ENCODE data around the gene KRT80.
A peak's percentile ranks its signal among the peaks of the same experiment; 100 is the strongest.

KRT80 gene

GRCh38 chr12:52179396-52179973, 12.3 kb downstream of the KRT80 start:
- DNase-seq (ENCODE audit: low spot score): no peak

GRCh38 chr12:52178984-52179383, 12.8 kb downstream of the KRT80 start:
- DNase-seq (ENCODE audit: low spot score): no peak

GRCh38 chr12:52178443-52178842, 13.4 kb downstream of the KRT80 start:
- DNase-seq (ENCODE audit: low spot score): no peak

- no peak for DNase-seq (ENCODE audit: low spot score)
Measured at GRCh38 chr12:52175371-52176350, 16.2 kb downstream of the KRT80 start.

GRCh38 chr12:52173526-52173925, 18.3 kb downstream of the KRT80 start:
- DNase-seq (ENCODE audit: low spot score): no peak

GRCh38 chr12:52172956-52173355, 18.9 kb downstream of the KRT80 start:
- DNase-seq (ENCODE audit: low spot score): no peak

GRCh38 chr12:52171950-52172512, 19.8 kb downstream of the KRT80 start:
- DNase-seq (ENCODE audit: low spot score): no peak

- no peak for DNase-seq (ENCODE audit: low spot score)
Measured at GRCh38 chr12:52170827-52171226, 21.0 kb downstream of the KRT80 start.

- no peak for DNase-seq (ENCODE audit: low spot score)
Measured at GRCh38 chr12:52169886-52170285, 21.9 kb downstream of the KRT80 start.

- DNase-seq (ENCODE audit: low spot score): no peak
Measured at GRCh38 chr12:52168019-52168717, 23.6 kb downstream of the KRT80 start.

- no peak for DNase-seq (ENCODE audit: low spot score)
Measured at GRCh38 chr12:52167526-52167925, 24.3 kb downstream of the KRT80 start.

GRCh38 chr12:52166672-52167071, 25.1 kb downstream of the KRT80 start:
- DNase-seq (ENCODE audit: low spot score): peak; percentile 48

- DNase-seq (ENCODE audit: low spot score): no peak
Measured at GRCh38 chr12:52165096-52165855, 26.5 kb downstream of the KRT80 start.

GRCh38 chr12:52164624-52165023, 27.2 kb downstream of the KRT80 start:
- no peak for DNase-seq (ENCODE audit: low spot score)

- no peak for DNase-seq (ENCODE audit: low spot score)
Measured at GRCh38 chr12:52162981-52163380, 28.8 kb downstream of the KRT80 start.

GRCh38 chr12:52160200-52160599, 31.6 kb downstream of the KRT80 start:
- no peak for DNase-seq (ENCODE audit: low spot score)

GRCh38 chr12:52157566-52158150, 34.2 kb downstream of the KRT80 start:
- no peak for DNase-seq (ENCODE audit: low spot score)

- peak; percentile 73 for DNase-seq (ENCODE audit: low spot score)
Measured at GRCh38 chr12:52156757-52157565, 34.9 kb downstream of the KRT80 start.

- no peak for DNase-seq (ENCODE audit: low spot score)
Measured at GRCh38 chr12:52156311-52156710, 35.5 kb downstream of the KRT80 start.

Measured in AG08396 (cell line).